Neuronal stem cell (in vitro differentiated cells): Measurements from ENCODE around the gene NCOA3.
"Not testable (repeated sequence)": the region's sequence is repeated elsewhere in the genome, so short reads cannot be mapped to it uniquely, and the experiment has no call there.

Experiments used
- DNase-seq: peaks from one replicate; pipeline ENCODE4 v3.0.0-alpha.2; 2013; ENCODE audit warnings: low spot score
- H2AFZ ChIP-seq: one replicate; pipeline ENCODE4 v1.6.1; 2013; ENCODE audit warnings: mild to moderate bottlenecking, low read length, inconsistent platforms
- H2AK5ac ChIP-seq: 2 replicates; pipeline ENCODE4 v1.6.1; 2013; ENCODE audit warnings: low read depth, mild to moderate bottlenecking, inconsistent platforms, low read length, moderate library complexity, mixed read lengths
- H2BK120ac ChIP-seq: 2 replicates; pipeline ENCODE4 v1.6.1; 2013; ENCODE audit warnings: low read depth, mild to moderate bottlenecking, inconsistent platforms, low read length, moderate library complexity, mixed read lengths
- H2BK12ac ChIP-seq: one replicate; pipeline ENCODE4 v1.6.1; 2013; ENCODE audit warnings: low read length, inconsistent platforms
- H2BK15ac ChIP-seq: 2 replicates; pipeline ENCODE4 v1.6.1; 2013; ENCODE audit warnings: mild to moderate bottlenecking, low read length, inconsistent platforms, mixed read lengths
- H2BK5ac ChIP-seq: one replicate; pipeline ENCODE4 v1.6.1; 2013; ENCODE audit warnings: inconsistent platforms, mild to moderate bottlenecking, low read length, moderate library complexity
- H3K14ac ChIP-seq: one replicate; pipeline ENCODE4 v1.6.1; 2013; ENCODE audit warnings: low read length, inconsistent platforms
- H3K18ac ChIP-seq: 2 replicates; pipeline ENCODE4 v1.6.1; 2013; ENCODE audit warnings: low read length, inconsistent platforms
- H3K23ac ChIP-seq: 2 replicates; pipeline ENCODE4 v1.6.1; 2013; ENCODE audit warnings: low read depth, mild to moderate bottlenecking, mixed read lengths, low read length, inconsistent platforms; ENCODE audit not compliant: poor library complexity
- H3K27ac ChIP-seq: replicated peaks from 3 replicates; pipeline ENCODE4 v1.5.1; 2013; ENCODE audit warnings: low read length, inconsistent platforms
- H3K27me3 ChIP-seq, 3 experiments: 2 replicates each; pipeline ENCODE4 v1.6.1; 2013; ENCODE audit warnings: low read length in 3 of 3, mild to moderate bottlenecking in 2 of 3, inconsistent platforms in 1 of 3, low read depth in 1 of 3, mixed read lengths in 1 of 3, moderate library complexity in 1 of 3; ENCODE audit not compliant: control insufficient read depth in 3 of 3, insufficient read depth in 3 of 3
- H3K36me3 ChIP-seq, 2 donors: replicated peaks in 1 of 2; 2 replicates each; pipeline ENCODE4 v1.6.1; 2013; ENCODE audit warnings: low read length in 2 of 2; ENCODE audit not compliant: control insufficient read depth in 2 of 2, insufficient read depth in 2 of 2
- H3K4ac ChIP-seq: 2 replicates; pipeline ENCODE4 v1.6.1; 2013; ENCODE audit warnings: inconsistent platforms, mild to moderate bottlenecking, low read length, moderate library complexity
- H3K4me1 ChIP-seq, 2 donors: 1 replicate in 1 of 2; 2 replicates in 1 of 2; pipeline ENCODE4 v1.6.1; 2013; ENCODE audit warnings: low read length in 2 of 2, low read depth in 1 of 2; ENCODE audit not compliant: control insufficient read depth in 2 of 2, insufficient read depth in 1 of 2
- H3K4me2 ChIP-seq: one replicate; pipeline ENCODE4 v1.6.1; 2013; ENCODE audit warnings: mild to moderate bottlenecking, low read length, inconsistent platforms; ENCODE audit not compliant: insufficient read depth, poor library complexity, severe bottlenecking
- H3K4me3 ChIP-seq, 2 donors: 2 replicates each; pipeline ENCODE4 v1.5.1; 2013; ENCODE audit warnings: low read length in 2 of 2, mild to moderate bottlenecking in 2 of 2, inconsistent platforms in 1 of 2, moderate library complexity in 1 of 2
- H3K79me1 ChIP-seq: one replicate; pipeline ENCODE4 v1.6.1; 2013; ENCODE audit warnings: low read depth, mild to moderate bottlenecking, inconsistent platforms, low read length, moderate library complexity
- H3K9ac ChIP-seq: one replicate; pipeline ENCODE4 v1.6.1; 2013; ENCODE audit warnings: mild to moderate bottlenecking, low read depth, low read length, inconsistent platforms; ENCODE audit not compliant: poor library complexity
- H3K9me3 ChIP-seq, 2 donors: replicated peaks in 1 of 2; 2 replicates each; pipeline versions ENCODE3 to v1.6.1; 2013; ENCODE audit warnings: low read length in 2 of 2, mild to moderate bottlenecking in 2 of 2, inconsistent platforms in 1 of 2, low read depth in 1 of 2, mixed read lengths in 1 of 2, moderate library complexity in 1 of 2; ENCODE audit not compliant: control insufficient read depth in 2 of 2, insufficient read depth in 1 of 2
- H4K8ac ChIP-seq: one replicate; pipeline ENCODE4 v1.6.1; 2013; ENCODE audit warnings: low read depth, mild to moderate bottlenecking, inconsistent platforms, low read length, moderate library complexity
- H4K91ac ChIP-seq: one replicate; pipeline ENCODE4 v1.6.1; 2013; ENCODE audit warnings: low read length, low read depth, mild to moderate bottlenecking, inconsistent platforms; ENCODE audit not compliant: poor library complexity
- WGBS, 2 donors: extraction: QIAGEN DNeasy Blood & Tissue Kit; methylation state at CpG; one replicate each; pipeline ENCODE4 v1.1.7; 2013; ENCODE audit warnings: missing lambda C conversion rate in 2 of 2, mixed read lengths in 1 of 2; ENCODE audit not compliant: insufficient read length in 2 of 2, insufficient replicate concordance in 1 of 2; ENCODE audit errors: extremely low coverage in 2 of 2; 5-methylcytosine and 5-hydroxymethylcytosine counted together

NCOA3 gene

DNA sequence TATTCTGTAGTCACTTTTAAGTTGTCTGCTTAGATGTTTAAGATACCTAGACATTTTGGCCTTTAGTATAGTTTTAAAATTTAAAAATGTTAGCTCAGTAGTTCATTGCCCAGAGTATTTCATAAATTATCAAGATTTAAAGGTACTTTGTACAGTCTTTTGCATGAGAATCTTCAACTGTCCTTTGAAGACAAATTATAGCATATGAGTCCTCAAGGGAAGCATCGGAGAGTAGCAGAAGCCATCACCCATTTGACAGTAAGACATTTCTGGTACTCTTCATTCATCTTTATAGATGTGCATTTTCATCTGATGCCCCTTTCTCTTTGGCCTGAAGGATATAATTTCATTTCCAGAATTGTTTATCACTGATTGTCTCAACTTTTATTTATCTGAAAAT, 89.5 kb downstream of the NCOA3 start:
- no CpG with 5 or more reads among the region's 1 CpG for WGBS, 2 donors
- no peaks in the 10 kb centered on the region for H3K9me3 ChIP-seq
- H3K4ac ChIP-seq, result no peak overlapping the region

GRCh38 chr20:47594157-47594556, 92.5 kb downstream of the NCOA3 start:
- H4K91ac ChIP-seq, result no peak overlapping the region
- no CpG with 5 or more reads among the region's 6 CpGs for WGBS, 2 donors
- H3K27me3 ChIP-seq, result no peaks in the 10 kb centered on the region
- H3K14ac ChIP-seq, result no peak overlapping the region
- no peak overlapping the region for H2BK15ac ChIP-seq
- H3K23ac ChIP-seq, result no peak overlapping the region
- DNase-seq, result no peak
- no peak overlapping the region for H3K9ac ChIP-seq
- H2BK12ac ChIP-seq, result no peak overlapping the region
- no peak overlapping the region for H3K18ac ChIP-seq
- H2BK5ac ChIP-seq, result no peak overlapping the region
- no peak overlapping the region for H3K4ac ChIP-seq
- H3K36me3 ChIP-seq, result peaks cover 2 to 12% of the 10 kb centered on the region in 2 donors
- no peak overlapping the region for H3K4me3 ChIP-seq
- no peak overlapping the region for H4K8ac ChIP-seq
- H3K27ac ChIP-seq, result no peak overlapping the region
- H3K79me1 ChIP-seq, result peaks cover 6% of the 10 kb centered on the region
- no peak overlapping the region for H2AK5ac ChIP-seq
- no peaks in the 10 kb centered on the region for H3K4me1 ChIP-seq
- no peak overlapping the region for H2AFZ ChIP-seq
- no peaks in the 10 kb centered on the region for H3K9me3 ChIP-seq
- no peak overlapping the region for H2BK120ac ChIP-seq
- no peak overlapping the region for H3K4me2 ChIP-seq

More for the DNA sequence above, 89.5 kb downstream of the NCOA3 start:
- no peak overlapping the region for H2AFZ ChIP-seq
- no peak overlapping the region for H3K18ac ChIP-seq
- H3K14ac ChIP-seq, result no peak overlapping the region
- H2AK5ac ChIP-seq, result no peak overlapping the region
- no peak overlapping the region for H2BK15ac ChIP-seq
- H2BK12ac ChIP-seq, result no peak overlapping the region
- H3K36me3 ChIP-seq, result peaks cover 2 to 19% of the 10 kb centered on the region in 2 donors
- no peak overlapping the region for H3K23ac ChIP-seq
- no peak overlapping the region for H4K91ac ChIP-seq
- peaks cover 2 to 6% of the 10 kb centered on the region in 2 donors for H3K4me1 ChIP-seq
- no peak for DNase-seq
- no peak overlapping the region for H3K4me3 ChIP-seq
- no peak overlapping the region for H3K4me2 ChIP-seq
- peaks cover 6% of the 10 kb centered on the region for H3K79me1 ChIP-seq
- H2BK120ac ChIP-seq, result no peak overlapping the region
- no peaks in the 10 kb centered on the region for H3K27me3 ChIP-seq
- H2BK5ac ChIP-seq, result no peak overlapping the region
- no peak overlapping the region for H3K27ac ChIP-seq
- H3K9ac ChIP-seq, result no peak overlapping the region
- H4K8ac ChIP-seq, result no peak overlapping the region

- not testable (repeated sequence) for H3K4ac ChIP-seq, H3K36me3 ChIP-seq, H3K79me1 ChIP-seq, H2BK12ac ChIP-seq, H3K14ac ChIP-seq, H4K8ac ChIP-seq, H3K18ac ChIP-seq, H2BK5ac ChIP-seq, H4K91ac ChIP-seq, H2BK120ac ChIP-seq, H3K27ac ChIP-seq, H3K9ac ChIP-seq, H2BK15ac ChIP-seq, H3K23ac ChIP-seq, H3K4me2 ChIP-seq, DNase-seq, H3K4me3 ChIP-seq, H3K9me3 ChIP-seq, H2AFZ ChIP-seq, H3K27me3 ChIP-seq, H2AK5ac ChIP-seq, H3K4me1 ChIP-seq
- no CpG with 5 or more reads among the region's 10 CpGs for WGBS, 2 donors
These were observed 93.5 kb downstream of the NCOA3 start for GRCh38 chr20:47595138-47595537.

- no peak overlapping the region for H4K91ac ChIP-seq
- no peak overlapping the region for H2BK5ac ChIP-seq
- H3K4me3 ChIP-seq, result no peak overlapping the region
- H3K9me3 ChIP-seq, result no peaks in the 10 kb centered on the region
- no CpG with 5 or more reads among the region's 6 CpGs for WGBS, 2 donors
- no peak overlapping the region for H2AK5ac ChIP-seq
- peaks cover 3% of the 10 kb centered on the region for H3K79me1 ChIP-seq
- H2BK120ac ChIP-seq, result no peak overlapping the region
- H2BK15ac ChIP-seq, result no peak overlapping the region
- H3K9ac ChIP-seq, result no peak overlapping the region
- no peak overlapping the region for H3K14ac ChIP-seq
- H2AFZ ChIP-seq, result no peak overlapping the region
- no peak overlapping the region for H3K23ac ChIP-seq
- no peaks in the 10 kb centered on the region for H3K27me3 ChIP-seq
- no peak overlapping the region for H3K4ac ChIP-seq
- no peak overlapping the region for H4K8ac ChIP-seq
- no peak overlapping the region for H3K27ac ChIP-seq
- no peaks in the 10 kb centered on the region for H3K36me3 ChIP-seq
- H3K4me1 ChIP-seq, result peaks cover 0 to 4% of the 10 kb centered on the region in 2 donors
- H3K18ac ChIP-seq, result no peak overlapping the region
- no peak for DNase-seq
- no peak overlapping the region for H3K4me2 ChIP-seq
- H2BK12ac ChIP-seq, result no peak overlapping the region
These were observed 94.4 kb downstream of the NCOA3 start for GRCh38 chr20:47596003-47596571.
